ENCODE data around the gene SLC13A4.

Gene SLC13A4

DNA sequence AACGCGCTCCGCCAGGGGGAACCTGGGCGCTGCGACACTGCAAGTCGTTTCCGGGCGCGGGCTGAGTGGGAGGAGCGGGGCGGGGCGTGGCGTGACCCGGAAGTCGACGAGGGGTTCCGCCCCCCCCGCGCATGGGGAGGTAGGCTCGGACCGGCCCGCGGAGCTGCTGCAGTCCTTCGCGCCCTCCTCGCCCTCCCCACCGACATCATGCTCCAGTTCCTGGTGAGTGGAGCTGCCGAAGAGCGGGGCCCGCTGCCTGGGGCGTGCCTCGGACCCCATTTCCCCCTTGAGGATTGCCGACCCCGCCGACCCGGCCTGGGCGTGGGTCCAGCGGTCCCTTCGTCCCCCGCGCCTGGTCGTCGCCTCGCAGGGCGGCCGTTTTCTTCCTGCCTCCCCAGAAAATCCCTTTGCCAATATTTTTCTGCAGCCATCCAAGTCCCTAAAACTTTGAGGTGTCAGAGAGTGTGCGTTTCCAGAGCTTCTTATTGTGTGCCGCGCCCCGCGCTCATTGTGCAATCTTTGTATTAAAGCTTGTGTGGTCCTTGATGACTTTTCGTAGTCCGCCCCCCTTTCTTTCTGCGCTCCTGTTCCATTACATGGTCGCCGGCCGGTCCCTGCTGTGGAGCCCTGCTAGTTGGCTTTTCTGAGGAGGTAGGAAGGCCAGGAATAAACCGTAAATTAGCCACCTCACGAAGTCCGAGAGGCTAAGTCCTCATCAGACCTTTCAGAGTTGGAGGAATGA is 65.4 kb downstream of the SLC13A4 start, which contains the start of gene STMP1 (continued):
- no peak for TF ChIP-seq ZNF830 (tag by site-specific recombination; IDR thresholded peaks at IDR 0.05; ENCODE audit: low read depth)

DNA sequence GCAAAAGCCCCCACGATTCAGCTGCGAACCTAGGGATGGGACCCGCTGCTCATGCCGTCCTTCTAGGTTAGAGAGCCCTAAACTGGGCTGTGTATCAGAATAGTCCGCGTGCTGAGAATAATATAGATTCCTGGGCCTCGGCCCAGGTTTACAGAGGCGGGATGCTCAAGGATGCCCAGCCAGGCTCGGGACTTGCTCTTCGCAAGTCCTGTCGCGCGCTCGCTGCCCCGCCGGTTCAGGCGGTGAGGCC is 65.9 kb downstream of the SLC13A4 start:
- peak overlapping the region; percentile 44 for H3K4me3 ChIP-seq (ENCODE audit: low read depth, low read length)
- CTCF ChIA-PET, result interaction anchor here (0.5 to 5.6 kb wide), 7 partner anchors 11 to 425 kb away, joined by 3 to 41 read pairs (median 4); no protein-coding TSS in a partner anchor
- H3K9me3 ChIP-seq (ENCODE audit: control insufficient read depth, insufficient read depth, low read depth, low read length), result no peaks in the 10 kb centered on the region
- H3K36me3 ChIP-seq (ENCODE audit: control insufficient read depth in 2 of 2, insufficient read depth in 1 of 2, low read length in 2 of 2), result no peaks in the 10 kb centered on the region
- no peaks in the 10 kb centered on the region for H3K4me1 ChIP-seq (ENCODE audit: control insufficient read depth, insufficient read depth, low read length)
- POLR2A ChIA-PET, result interaction anchor here (1.0 to 1.6 kb wide), 6 partner anchors 10 to 79 kb away, joined by 3 to 7 read pairs (median 3); no protein-coding TSS in a partner anchor
- TF ChIP-seq ZNF558 (tag by site-specific recombination; IDR thresholded peaks at IDR 0.05) (no peak), TCF7L2 (IDR thresholded peaks at IDR 0.05; ENCODE audit: borderline replicate concordance, low read depth, low read length) (no peak), ZNF184 (tag by site-specific recombination; IDR thresholded peaks at IDR 0.05) (no peak), ZNF169 (tag by site-specific recombination; IDR thresholded peaks at IDR 0.05) (no peak), ZBTB8A (tag by site-specific recombination; IDR thresholded peaks at IDR 0.05) (peak; percentile 79; the same call in 1 of the 2 replicates), HOXA7 (CRISPR knock-in tag; IDR thresholded peaks at IDR 0.05; ENCODE audit: borderline replicate concordance) (no peak), ZBTB20 (tag by site-specific recombination; IDR thresholded peaks at IDR 0.05) (no peak)
- TF ChIP-seq, protein P1, sequence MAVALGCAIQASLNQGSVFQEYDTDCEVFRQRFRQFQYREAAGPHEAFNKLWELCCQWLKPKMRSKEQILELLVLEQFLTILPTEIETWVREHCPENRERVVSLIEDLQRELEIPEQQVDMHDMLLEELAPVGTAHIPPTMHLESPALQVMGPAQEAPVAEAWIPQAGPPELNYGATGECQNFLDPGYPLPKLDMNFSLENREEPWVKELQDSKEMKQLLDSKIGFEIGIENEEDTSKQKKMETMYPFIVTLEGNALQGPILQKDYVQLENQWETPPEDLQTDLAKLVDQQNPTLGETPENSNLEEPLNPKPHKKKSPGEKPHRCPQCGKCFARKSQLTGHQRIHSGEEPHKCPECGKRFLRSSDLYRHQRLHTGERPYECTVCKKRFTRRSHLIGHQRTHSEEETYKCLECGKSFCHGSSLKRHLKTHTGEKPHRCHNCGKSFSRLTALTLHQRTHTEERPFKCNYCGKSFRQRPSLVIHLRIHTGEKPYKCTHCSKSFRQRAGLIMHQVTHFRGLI (tag by site-specific recombination; IDR thresholded peaks at IDR 0.05), result peak; percentile 72; the same call in 1 of the 2 replicates
- peak overlapping the region; percentile 37; the same call in 1 of the 2 replicates for H3K27ac ChIP-seq (ENCODE audit: extremely low read depth, low read depth, low read length)

DNA sequence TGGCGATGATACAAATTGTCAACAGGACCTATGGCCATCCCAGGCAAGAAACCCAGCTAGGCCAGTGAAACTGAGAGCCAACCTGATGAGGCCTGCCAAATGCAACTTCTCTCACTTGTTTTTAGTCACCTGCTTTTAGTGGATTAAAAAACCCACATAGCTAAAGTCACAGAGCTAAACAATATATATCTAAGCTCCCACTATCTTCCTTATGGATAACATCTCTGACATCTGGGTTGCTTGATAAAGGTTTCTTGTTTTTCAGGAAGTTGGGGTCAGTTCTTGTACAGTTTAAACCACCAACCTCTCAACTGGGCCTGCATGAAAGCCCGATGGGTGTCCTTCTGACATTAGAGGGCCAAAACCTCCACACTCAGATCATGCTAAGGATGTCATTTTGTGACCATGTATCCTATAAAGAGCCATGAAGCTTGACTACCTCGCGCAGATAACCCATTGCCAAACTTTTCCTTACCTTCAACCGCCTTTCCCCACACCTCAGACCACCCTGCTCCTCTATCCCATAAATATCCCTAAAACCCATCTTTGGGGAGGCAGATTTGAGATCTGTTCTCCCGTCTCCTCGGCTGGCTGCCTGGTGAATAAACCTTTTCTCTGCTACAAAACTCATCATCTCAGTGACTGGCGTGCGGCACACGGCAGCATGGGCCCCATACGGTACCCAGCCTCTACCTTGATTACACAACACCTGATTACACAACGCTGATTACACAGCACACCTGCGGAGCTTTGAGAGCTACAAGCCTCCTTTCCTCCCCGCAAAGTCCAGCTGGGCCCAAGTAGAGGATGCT is 66.5 kb downstream of the SLC13A4 start:
- Histone ChIP-seq H3K4me3 (ENCODE audit: low read depth, low read length) (peak overlapping the region; percentile 44), H3K36me3 (ENCODE audit: control insufficient read depth in 2 of 2, insufficient read depth in 1 of 2, low read length in 2 of 2) (no peaks in the 10 kb centered on the region), H3K4me1 (ENCODE audit: control insufficient read depth, insufficient read depth, low read length) (no peaks in the 10 kb centered on the region), H3K9me3 (ENCODE audit: control insufficient read depth, insufficient read depth, low read depth, low read length) (no peaks in the 10 kb centered on the region), H3K27ac (ENCODE audit: extremely low read depth, low read depth, low read length) (peak overlapping the region; percentile 37; the same call in 1 of the 2 replicates)
- TF ChIP-seq ZNF677 (tag by site-specific recombination; IDR thresholded peaks at IDR 0.05) (no peak), ZNF623 (tag by site-specific recombination; IDR thresholded peaks at IDR 0.05) (no peak), ZNF324 (tag by site-specific recombination; IDR thresholded peaks at IDR 0.05) (no peak), SCRT1 (tag by site-specific recombination; IDR thresholded peaks at IDR 0.05; ENCODE audit: borderline replicate concordance) (0 out of 2 replicates have a peak, but pooled peaks have one; percentile 25), SP3 (tag by site-specific recombination; IDR thresholded peaks at IDR 0.05) (no peak), ZNF621 (tag by site-specific recombination; IDR thresholded peaks at IDR 0.05) (no peak), MEIS1 (CRISPR knock-in tag; IDR thresholded peaks at IDR 0.05; ENCODE audit: borderline replicate concordance) (no peak), SCRT2 (tag by site-specific recombination; IDR thresholded peaks at IDR 0.05) (peak; percentile 83)
- TF ChIP-seq, protein P2, sequence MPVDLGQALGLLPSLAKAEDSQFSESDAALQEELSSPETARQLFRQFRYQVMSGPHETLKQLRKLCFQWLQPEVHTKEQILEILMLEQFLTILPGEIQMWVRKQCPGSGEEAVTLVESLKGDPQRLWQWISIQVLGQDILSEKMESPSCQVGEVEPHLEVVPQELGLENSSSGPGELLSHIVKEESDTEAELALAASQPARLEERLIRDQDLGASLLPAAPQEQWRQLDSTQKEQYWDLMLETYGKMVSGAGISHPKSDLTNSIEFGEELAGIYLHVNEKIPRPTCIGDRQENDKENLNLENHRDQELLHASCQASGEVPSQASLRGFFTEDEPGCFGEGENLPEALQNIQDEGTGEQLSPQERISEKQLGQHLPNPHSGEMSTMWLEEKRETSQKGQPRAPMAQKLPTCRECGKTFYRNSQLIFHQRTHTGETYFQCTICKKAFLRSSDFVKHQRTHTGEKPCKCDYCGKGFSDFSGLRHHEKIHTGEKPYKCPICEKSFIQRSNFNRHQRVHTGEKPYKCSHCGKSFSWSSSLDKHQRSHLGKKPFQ (tag by site-specific recombination; IDR thresholded peaks at IDR 0.05), result no peak
- TF ChIP-seq, protein P3, sequence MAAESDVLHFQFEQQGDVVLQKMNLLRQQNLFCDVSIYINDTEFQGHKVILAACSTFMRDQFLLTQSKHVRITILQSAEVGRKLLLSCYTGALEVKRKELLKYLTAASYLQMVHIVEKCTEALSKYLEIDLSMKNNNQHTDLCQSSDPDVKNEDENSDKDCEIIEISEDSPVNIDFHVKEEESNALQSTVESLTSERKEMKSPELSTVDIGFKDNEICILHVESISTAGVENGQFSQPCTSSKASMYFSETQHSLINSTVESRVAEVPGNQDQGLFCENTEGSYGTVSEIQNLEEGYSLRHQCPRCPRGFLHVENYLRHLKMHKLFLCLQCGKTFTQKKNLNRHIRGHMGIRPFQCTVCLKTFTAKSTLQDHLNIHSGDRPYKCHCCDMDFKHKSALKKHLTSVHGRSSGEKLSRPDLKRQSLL (tag by site-specific recombination; IDR thresholded peaks at IDR 0.05), result no peak
- ChIA-PET CTCF (interaction anchor here (0.5 to 5.6 kb wide), 8 partner anchors 11 to 451 kb away, joined by 3 to 41 read pairs (median 3); no protein-coding TSS in a partner anchor), POLR2A (interaction anchor here (1.0 to 1.6 kb wide), 6 partner anchors 10 to 79 kb away, joined by 3 to 7 read pairs (median 3); no protein-coding TSS in a partner anchor)
